ENCODE measurements around the gene MIR17HG. TPM values are rescaled to one million over a fixed set of nuclear protein-coding genes. Genes with fewer than 3 reads are reported as not detected.
"Not testable (repeated sequence)": the region's sequence is repeated elsewhere in the genome, so short reads cannot be mapped to it uniquely, and the experiment has no call there.

The MIR17HG gene
- total RNA-seq, 4 donors from 2014 or later, result 5.1 to 29.5 (median 11.8) TPM

GRCh38 chr13:91318886-91319285, 28.6 kb upstream of the MIR17HG start:
- DNase-seq (ENCODE audit: low spot score) (no peak), ATAC-seq (ENCODE audit: low FRiP score) (no peak)
- TF ChIP-seq, protein P1, sequence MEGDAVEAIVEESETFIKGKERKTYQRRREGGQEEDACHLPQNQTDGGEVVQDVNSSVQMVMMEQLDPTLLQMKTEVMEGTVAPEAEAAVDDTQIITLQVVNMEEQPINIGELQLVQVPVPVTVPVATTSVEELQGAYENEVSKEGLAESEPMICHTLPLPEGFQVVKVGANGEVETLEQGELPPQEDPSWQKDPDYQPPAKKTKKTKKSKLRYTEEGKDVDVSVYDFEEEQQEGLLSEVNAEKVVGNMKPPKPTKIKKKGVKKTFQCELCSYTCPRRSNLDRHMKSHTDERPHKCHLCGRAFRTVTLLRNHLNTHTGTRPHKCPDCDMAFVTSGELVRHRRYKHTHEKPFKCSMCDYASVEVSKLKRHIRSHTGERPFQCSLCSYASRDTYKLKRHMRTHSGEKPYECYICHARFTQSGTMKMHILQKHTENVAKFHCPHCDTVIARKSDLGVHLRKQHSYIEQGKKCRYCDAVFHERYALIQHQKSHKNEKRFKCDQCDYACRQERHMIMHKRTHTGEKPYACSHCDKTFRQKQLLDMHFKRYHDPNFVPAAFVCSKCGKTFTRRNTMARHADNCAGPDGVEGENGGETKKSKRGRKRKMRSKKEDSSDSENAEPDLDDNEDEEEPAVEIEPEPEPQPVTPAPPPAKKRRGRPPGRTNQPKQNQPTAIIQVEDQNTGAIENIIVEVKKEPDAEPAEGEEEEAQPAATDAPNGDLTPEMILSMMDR (IDR thresholded peaks at IDR 0.05), result no peak

DNA sequence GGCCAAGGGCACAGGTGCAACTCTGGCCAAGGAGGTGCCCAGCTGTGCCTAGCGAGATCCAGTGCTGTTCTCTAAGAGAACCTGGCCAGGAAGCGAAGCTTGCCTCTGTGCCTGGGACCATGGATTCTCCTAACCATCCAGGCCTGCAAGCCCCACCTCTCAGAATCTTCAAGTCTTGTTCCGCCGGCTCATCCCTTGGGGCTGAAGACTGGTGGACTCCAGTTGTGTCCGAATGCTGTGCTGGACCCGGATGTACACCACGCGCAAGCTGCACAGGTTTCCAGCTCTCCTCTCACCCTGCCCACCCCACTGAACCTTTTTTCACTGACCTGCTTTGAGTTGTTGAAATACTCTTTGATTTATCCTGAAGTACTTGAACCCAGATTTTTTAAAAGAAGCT, 27.5 kb upstream of the MIR17HG start:
- no peak for ATAC-seq (ENCODE audit: low FRiP score)
- TF ChIP-seq, protein P1 (IDR thresholded peaks at IDR 0.05), result no peak
- DNase-seq (ENCODE audit: low spot score), result no peak

DNA sequence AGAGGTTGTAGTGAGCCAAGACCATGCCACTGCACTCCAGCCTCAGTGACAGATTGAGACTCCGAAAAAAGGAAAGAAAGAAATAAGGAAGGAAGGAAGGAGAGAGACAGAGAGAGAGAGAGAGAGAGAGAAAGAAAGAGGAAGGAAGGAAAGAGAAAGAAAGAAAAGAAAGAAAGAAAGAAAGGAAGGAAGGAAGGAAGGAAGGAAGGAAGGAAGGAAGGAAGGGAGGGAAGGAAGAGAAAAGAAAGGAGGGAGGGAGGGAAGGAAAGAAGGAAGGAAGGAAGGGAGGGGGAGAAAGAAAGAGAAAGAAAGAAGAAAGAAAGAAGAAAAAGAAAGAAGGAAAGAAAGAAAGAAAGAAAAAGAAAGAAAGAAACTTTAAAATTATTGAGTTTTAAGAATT, 26.5 kb upstream of the MIR17HG start:
- ATAC-seq (ENCODE audit: low FRiP score); DNase-seq (ENCODE audit: low spot score): not testable (repeated sequence)

GRCh38 chr13:91323349-91323748, 24.1 kb upstream of the MIR17HG start:
- DNase-seq (ENCODE audit: low spot score), result no peak
- no peak for ATAC-seq (ENCODE audit: low FRiP score)
- TF ChIP-seq, protein P1 (IDR thresholded peaks at IDR 0.05), result no peak

DNA sequence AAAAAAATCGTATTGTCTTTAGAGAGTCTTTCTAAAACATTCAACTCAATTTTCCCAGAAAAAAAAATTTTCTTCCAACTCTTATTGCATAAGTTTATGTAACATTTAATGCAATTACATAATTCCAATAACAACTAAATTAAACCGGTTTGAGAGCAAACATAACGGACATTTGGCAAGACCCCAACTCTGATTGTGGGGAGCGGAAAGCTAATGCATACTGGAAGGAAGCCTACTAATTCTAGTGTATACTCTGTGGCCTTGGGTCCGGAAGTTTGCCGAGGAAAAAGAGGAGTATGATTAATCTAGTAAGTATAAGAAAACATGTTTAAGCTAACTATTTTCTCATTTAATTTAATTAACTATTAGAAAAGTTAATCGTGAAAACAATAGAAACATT, 21.3 kb upstream of the MIR17HG start:
- ATAC-seq (ENCODE audit: low FRiP score) (no peak), DNase-seq (ENCODE audit: low spot score) (no peak)
- TF ChIP-seq, protein P1 (IDR thresholded peaks at IDR 0.05), result no peak

GRCh38 chr13:91328726-91329125, 18.8 kb upstream of the MIR17HG start:
- ATAC-seq (ENCODE audit: low FRiP score) (no peak), DNase-seq (ENCODE audit: low spot score) (no peak)
- TF ChIP-seq, protein P1 (IDR thresholded peaks at IDR 0.05), result no peak

DNA sequence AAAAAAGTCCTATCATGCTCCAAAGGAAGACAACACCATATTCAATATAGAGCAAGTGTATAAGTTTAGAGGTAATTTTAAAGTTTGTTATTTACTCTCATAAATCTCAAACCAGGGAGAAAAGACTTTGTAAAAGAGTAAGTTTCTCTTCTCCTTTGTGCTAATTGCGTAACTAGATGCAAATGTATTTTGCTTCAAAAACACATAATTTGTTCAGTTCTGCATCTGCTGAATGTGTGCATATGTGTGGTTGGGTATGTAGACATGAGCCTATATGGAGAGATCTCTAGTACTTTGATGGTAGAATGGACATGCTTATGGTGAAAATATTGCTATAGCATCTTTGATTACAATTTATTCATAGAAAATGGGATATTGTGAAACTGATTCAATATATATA, 17.8 kb upstream of the MIR17HG start:
- no peak for ATAC-seq (ENCODE audit: low FRiP score)
- TF ChIP-seq, protein P1 (IDR thresholded peaks at IDR 0.05), result no peak
- no peak for DNase-seq (ENCODE audit: low spot score)
